C4-2B (cell line): ENCODE results near the gene SLC6A12.

Source experiments
- ZFX ChIP-seq: fragments of 450-650 bp; IDR thresholded peaks from 2 replicates; pipeline ENCODE4 v1.6.1; 2017
- TF ChIP-seq, protein P1 (sequence below): fragments of 450-650 bp; conservative IDR thresholded peaks from 2 replicates; pipeline ENCODE4 v1.5.1; 2017; ENCODE audit warnings: mild to moderate bottlenecking

DNA sequence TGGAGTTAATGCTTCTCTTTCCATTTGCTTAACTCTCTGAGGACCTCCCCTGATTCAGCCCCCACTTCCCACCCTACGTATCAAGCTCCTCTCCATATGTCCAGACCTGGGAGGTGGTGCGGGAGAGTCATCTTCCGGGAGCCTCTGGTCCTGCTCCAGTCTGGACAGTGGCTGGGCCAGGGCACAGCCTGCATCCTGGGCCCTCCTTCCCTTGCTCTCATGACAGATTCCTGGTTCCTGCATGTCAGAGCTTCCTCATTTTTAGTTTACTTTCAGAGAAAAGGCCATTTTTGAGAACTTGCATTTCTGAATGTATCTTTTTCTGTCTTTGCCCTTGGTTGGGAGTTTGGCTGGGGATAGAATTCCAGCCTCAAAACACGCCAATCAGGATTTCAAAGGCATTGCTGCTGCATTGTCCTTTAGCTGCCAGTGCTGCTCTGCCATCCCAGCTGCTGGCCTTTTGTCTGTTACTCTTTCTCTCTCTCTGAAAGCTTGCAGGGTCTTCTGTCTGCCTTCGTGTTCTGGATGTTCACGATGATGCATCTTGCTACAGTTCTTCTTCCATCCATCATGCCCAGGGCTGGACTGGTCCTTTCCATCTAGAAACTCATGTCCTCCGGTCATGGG is 54.7 kb downstream of the SLC6A12 start:
- TF ChIP-seq, protein P1, sequence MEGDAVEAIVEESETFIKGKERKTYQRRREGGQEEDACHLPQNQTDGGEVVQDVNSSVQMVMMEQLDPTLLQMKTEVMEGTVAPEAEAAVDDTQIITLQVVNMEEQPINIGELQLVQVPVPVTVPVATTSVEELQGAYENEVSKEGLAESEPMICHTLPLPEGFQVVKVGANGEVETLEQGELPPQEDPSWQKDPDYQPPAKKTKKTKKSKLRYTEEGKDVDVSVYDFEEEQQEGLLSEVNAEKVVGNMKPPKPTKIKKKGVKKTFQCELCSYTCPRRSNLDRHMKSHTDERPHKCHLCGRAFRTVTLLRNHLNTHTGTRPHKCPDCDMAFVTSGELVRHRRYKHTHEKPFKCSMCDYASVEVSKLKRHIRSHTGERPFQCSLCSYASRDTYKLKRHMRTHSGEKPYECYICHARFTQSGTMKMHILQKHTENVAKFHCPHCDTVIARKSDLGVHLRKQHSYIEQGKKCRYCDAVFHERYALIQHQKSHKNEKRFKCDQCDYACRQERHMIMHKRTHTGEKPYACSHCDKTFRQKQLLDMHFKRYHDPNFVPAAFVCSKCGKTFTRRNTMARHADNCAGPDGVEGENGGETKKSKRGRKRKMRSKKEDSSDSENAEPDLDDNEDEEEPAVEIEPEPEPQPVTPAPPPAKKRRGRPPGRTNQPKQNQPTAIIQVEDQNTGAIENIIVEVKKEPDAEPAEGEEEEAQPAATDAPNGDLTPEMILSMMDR: no peak
- TF ChIP-seq ZFX: no peak
